SK-N-SH (cell line): ENCODE results near the gene ARFRP1. TPM values are rescaled to one million over a fixed set of nuclear protein-coding genes. Genes with fewer than 3 reads are reported as not detected.

ENCODE experiments used
- CTCF ChIA-PET: fragments of 300-600, 350-600 bp; formaldehyde crosslinking; extraction: SDS; loops from one replicate; lab custom pipeline; 2021; lab: Yijun Ruan, JAX
- POLR2A ChIA-PET: fragments of 350-600 bp; sonication (Branson Sonifier 250); formaldehyde crosslinking; extraction: SDS; loops from one replicate; lab custom pipeline; 2020; ENCODE audit warnings: antibody characterized with exemption, inconsistent platforms; lab: Yijun Ruan, JAX
- DNase-seq: peaks from one replicate; pipeline ENCODE4 v3.0.0; 2012
- H2AFZ ChIP-seq: fragments of 200-600 bp; sonication (generic); 2 replicates; pipeline ENCODE4 v1.8.1; 2016; ENCODE audit warnings: antibody characterized with exemption, mild to moderate bottlenecking, low read depth
- H3F3A ChIP-seq: fragments of 200-600 bp; sonication (generic); replicated peaks from 2 replicates; pipeline ENCODE3; 2016; ENCODE audit warnings: antibody characterized with exemption, mild to moderate bottlenecking; ENCODE audit not compliant: insufficient read depth
- H3K27ac ChIP-seq, 2 experiments: fragments of 200-500 bp in 1 of 2; fragments of 200-600 bp in 1 of 2; sonication (Bioruptor generic) in 1 of 2; sonication (generic), shearing (Covaris generic) in 1 of 2; 2 replicates each; pipeline versions ENCODE4 v1.5.1 to v1.6.1; 2014 to 2016; ENCODE audit warnings: low read depth in 2 of 2, inconsistent platforms in 1 of 2, low read length in 1 of 2, mild to moderate bottlenecking in 1 of 2, mixed read lengths in 1 of 2
- H3K27me3 ChIP-seq: fragments of 200-600 bp; sonication (generic), shearing (Covaris generic); 2 replicates; pipeline ENCODE4 v1.6.1; 2016; ENCODE audit warnings: mixed run types; ENCODE audit not compliant: insufficient read depth
- H3K36me3 ChIP-seq, 2 experiments: fragments of 200-500 bp in 1 of 2; fragments of 200-600 bp in 1 of 2; sonication (Bioruptor generic) in 1 of 2; sonication (generic) in 1 of 2; replicated peaks in 1 of 2; 2 replicates each; pipeline versions ENCODE3 to v1.5.1; 2014 to 2016; ENCODE audit warnings: low read length in 1 of 2, mild to moderate bottlenecking in 1 of 2; ENCODE audit not compliant: insufficient read depth in 2 of 2, control insufficient read depth in 1 of 2
- H3K4me1 ChIP-seq, 2 experiments: fragments of 200-500 bp in 1 of 2; fragments of 200-600 bp in 1 of 2; sonication (Bioruptor generic) in 1 of 2; sonication (generic), shearing (Covaris generic) in 1 of 2; 2 replicates each; pipeline versions ENCODE4 v1.5.1 to v1.6.1; 2014 to 2016; ENCODE audit warnings: low read depth in 1 of 2, low read length in 1 of 2, mixed run types in 1 of 2; ENCODE audit not compliant: insufficient read depth in 2 of 2, control insufficient read depth in 1 of 2
- H3K4me2 ChIP-seq: fragments of 200-600 bp; sonication (generic), shearing (Covaris generic); 2 replicates; pipeline ENCODE4 v1.6.1; 2017; ENCODE audit warnings: mixed run types
- H3K4me3 ChIP-seq, 2 experiments: fragments of 200-500 bp in 1 of 2; fragments of 200-600 bp in 1 of 2; sonication (Bioruptor generic) in 1 of 2; sonication (generic), shearing (Covaris generic) in 1 of 2; 2 replicates each; pipeline versions ENCODE4 v1.5.1 to v1.8.1; 2014 to 2016; ENCODE audit warnings: low read depth in 2 of 2, inconsistent platforms in 1 of 2, low read length in 1 of 2, mild to moderate bottlenecking in 1 of 2, mixed read lengths in 1 of 2, moderate library complexity in 1 of 2
- H3K79me2 ChIP-seq: fragments of 200-600 bp; sonication (generic); 2 replicates; pipeline ENCODE4 v1.8.1; 2017; ENCODE audit warnings: mild to moderate bottlenecking; ENCODE audit not compliant: insufficient read depth
- H3K9ac ChIP-seq: fragments of 200-600 bp; sonication (generic); 2 replicates; pipeline ENCODE4 v1.6.1; 2017; ENCODE audit warnings: mixed run types
- H3K9me2 ChIP-seq: fragments of 200-600 bp; sonication (generic); 2 replicates; pipeline ENCODE4 v1.6.1; 2017; ENCODE audit warnings: mixed run types
- H3K9me3 ChIP-seq: fragments of 200-600 bp; sonication (generic); 2 replicates; pipeline ENCODE4 v1.6.1; 2017; ENCODE audit warnings: mixed run types, mild to moderate bottlenecking, moderate library complexity
- H4K20me1 ChIP-seq: fragments of 200-600 bp; sonication (generic); 2 replicates; pipeline ENCODE4 v1.6.1; 2017; ENCODE audit warnings: mild to moderate bottlenecking, mixed run types; ENCODE audit not compliant: insufficient read depth
- CHD2 ChIP-seq: fragments of 150-350 bp; IDR thresholded peaks from 2 replicates; pipeline ENCODE4 v1.6.1; 2018; ENCODE audit warnings: low read length; ENCODE audit not compliant: partially characterized antibody
- ELF1 ChIP-seq: IDR thresholded peaks from 2 replicates; pipeline ENCODE4 v1.4.0; 2012
- FOSL2 ChIP-seq: IDR thresholded peaks from 2 replicates; pipeline ENCODE4 v1.4.0; 2012; ENCODE audit warnings: low read depth, mild to moderate bottlenecking, moderate library complexity, borderline replicate concordance
- FOXM1 ChIP-seq: IDR thresholded peaks from 2 replicates; pipeline ENCODE4 v1.4.0; 2012; ENCODE audit warnings: low read depth, mild to moderate bottlenecking
- GABPA ChIP-seq: IDR thresholded peaks from 2 replicates; pipeline ENCODE4 v1.4.0; 2012; ENCODE audit warnings: low read depth, mild to moderate bottlenecking
- MAX ChIP-seq: IDR thresholded peaks from 2 replicates; pipeline ENCODE4 v1.4.0; 2012; ENCODE audit warnings: low read depth
- MEF2A ChIP-seq: IDR thresholded peaks from 2 replicates; pipeline ENCODE4 v1.4.0; 2012; ENCODE audit warnings: low read depth, borderline replicate concordance
- NRF1 ChIP-seq: IDR thresholded peaks from 2 replicates; pipeline ENCODE4 v1.6.1; 2012; ENCODE audit warnings: low read depth, mild to moderate bottlenecking, low read length
- POLR2AphosphoS5 ChIP-seq: IDR thresholded peaks from 2 replicates; pipeline ENCODE4 v1.6.1; 2012; ENCODE audit warnings: low read depth, low read length
- REST ChIP-seq: IDR thresholded peaks from 2 replicates; pipeline ENCODE4 v1.6.1; 2012; ENCODE audit warnings: mild to moderate bottlenecking, low read depth, low read length, moderate library complexity
- RFX5 ChIP-seq: IDR thresholded peaks from 2 replicates; pipeline ENCODE4 v1.6.1; 2012; ENCODE audit warnings: mild to moderate bottlenecking, improper control_type of control experiment, low read length
- RXRA ChIP-seq: IDR thresholded peaks from 2 replicates; pipeline ENCODE4 v1.4.0; 2012; ENCODE audit warnings: low read depth, mild to moderate bottlenecking, borderline replicate concordance
- SMC3 ChIP-seq: IDR thresholded peaks from 2 replicates; pipeline ENCODE4 v1.6.1; 2012; ENCODE audit warnings: low read depth, low read length, improper control_type of control experiment
- TCF12 ChIP-seq: IDR thresholded peaks from 2 replicates; pipeline ENCODE4 v1.4.0; 2012
- USF1 ChIP-seq: IDR thresholded peaks from 2 replicates; pipeline ENCODE4 v1.4.0; 2012; ENCODE audit warnings: low read depth, borderline replicate concordance
- USF2 ChIP-seq: fragments of 150-350 bp; IDR thresholded peaks from 2 replicates; pipeline ENCODE4 v1.6.1; 2017; ENCODE audit warnings: antibody characterized with exemption, low read length, low read depth, borderline replicate concordance
- YY1 ChIP-seq: IDR thresholded peaks from 2 replicates; pipeline ENCODE4 v1.4.0; 2012; ENCODE audit warnings: low read depth, mild to moderate bottlenecking
- WGBS: methylation state at CpG from one replicate; pipeline ENCODE4 v1.1.6; 2017; ENCODE audit warnings: low lambda C conversion rate; 5-methylcytosine and 5-hydroxymethylcytosine counted together
- polyA plus RNA-seq, 3 experiments: library from polyadenylated mRNA; depleted of rRNA; stranded (reverse); fragments of >200 nt; gene quantifications; 2 replicates each; pipeline ENCODE4 v1.2.3, GENCODE V29; 2012

Gene ARFRP1
- polyA plus RNA-seq, 1 of the 3 experiments (the other 2 are of a cell fraction) = 72.8 TPM

DNA sequence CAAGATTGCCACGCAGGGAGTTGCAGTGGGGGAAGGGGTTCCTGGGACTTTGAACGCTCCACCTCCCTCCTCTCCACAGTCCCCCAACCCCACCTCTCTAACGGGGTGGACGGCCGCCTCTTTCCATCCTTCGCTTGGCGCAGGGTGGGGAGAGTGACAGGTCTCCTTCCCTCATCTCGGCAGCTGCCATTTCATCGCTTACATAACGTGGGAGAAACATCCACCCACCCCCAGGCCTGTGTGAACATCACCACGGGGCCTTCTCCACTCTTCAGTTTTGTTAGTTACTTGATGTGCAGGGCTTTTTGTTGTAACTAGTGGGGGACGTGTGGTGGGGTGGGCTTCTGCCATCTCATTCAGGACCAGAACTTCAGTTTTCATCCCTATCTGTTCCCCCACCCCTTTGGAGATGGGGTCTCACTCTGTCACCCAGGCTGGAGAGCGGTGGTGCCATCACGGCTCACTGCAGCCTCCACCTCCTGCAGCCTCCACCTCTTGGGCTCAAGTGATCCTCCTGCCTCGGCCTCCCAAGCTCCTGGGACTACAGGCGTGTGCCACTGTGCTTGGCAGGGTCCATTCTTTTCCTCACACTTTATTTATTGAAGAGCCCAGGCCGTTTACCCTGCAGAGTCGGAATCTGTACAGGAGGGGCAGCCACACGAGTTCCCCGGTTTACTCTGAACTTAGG lies 32.0 kb downstream of the ARFRP1 start:
- Histone ChIP-seq H3K9ac (no peak overlapping the region), H3K4me2 (no peak overlapping the region), H3K4me3 (no peak overlapping the region), H3K79me2 (no peaks in the 10 kb centered on the region), H3K9me2 (no peaks in the 10 kb centered on the region), H3K4me1 (no peaks in the 10 kb centered on the region), H2AFZ (no peak overlapping the region), H4K20me1 (no peaks in the 10 kb centered on the region), H3K27me3 (no peaks in the 10 kb centered on the region), H3K36me3 (peaks cover under 1 to 14% of the 10 kb centered on the region in 2 experiments), H3F3A (no peaks in the 10 kb centered on the region), H3K9me3 (no peaks in the 10 kb centered on the region), H3K27ac (no peak overlapping the region)
- POLR2A ChIA-PET = no interaction called here
- WGBS = 91% methylated on average over 18 of the region's 20 CpGs
- DNase-seq = no peak
- CTCF ChIA-PET = no interaction called here
- TF ChIP-seq MAX (no peak), USF1 (no peak), RFX5 (no peak), FOXM1 (no peak), SMC3 (no peak), CHD2 (no peak), TCF12 (no peak), MEF2A (no peak), YY1 (no peak), USF2 (no peak), ELF1 (no peak), POLR2AphosphoS5 (no peak), REST (no peak), GABPA (no peak), NRF1 (no peak), RXRA (no peak), FOSL2 (no peak)
